HL-60/S4 treated with phorbol 12-myristate 13-acetate at 8.2 ng/mL for 4 days and 3 days (cell line): ENCODE results near the gene TEC.
"Not testable (repeated sequence)": the region's sequence is repeated elsewhere in the genome, so short reads cannot be mapped to it uniquely, and the experiment has no call there.

Experiments
- in situ Hi-C: fragments of 300-500 bp; cut with MboI; formaldehyde crosslinking; loops from 2 replicates; pipeline ENCODE4 v1.15.0; 2022; ENCODE audit warnings: low sequenced_read_pairs

TEC gene

GRCh38 chr4:48197643-48198237 is 71.9 kb downstream of the TEC start:
- in situ Hi-C loops, result no loop called here

- in situ Hi-C loops, result no loop called here
Measured at GRCh38 chr4:48196758-48197504, 72.7 kb downstream of the TEC start.

GRCh38 chr4:48195853-48196252 is 73.8 kb downstream of the TEC start:
- in situ Hi-C loops, result no loop called here

- in situ Hi-C loops, result no loop called here
Measured at GRCh38 chr4:48195374-48195773, 74.3 kb downstream of the TEC start.

GRCh38 chr4:48194971-48195370 is 74.7 kb downstream of the TEC start:
- in situ Hi-C loops, result no loop called here

GRCh38 chr4:48193921-48194468 is 75.6 kb downstream of the TEC start:
- in situ Hi-C loops, result no loop called here

GRCh38 chr4:48193096-48193836 is 76.4 kb downstream of the TEC start:
- in situ Hi-C loops, result no loop called here

- in situ Hi-C loops, result no loop called here
Measured at GRCh38 chr4:48191758-48192157, 77.9 kb downstream of the TEC start.

- in situ Hi-C loops, result no loop called here
Measured at GRCh38 chr4:48190839-48191238, 78.8 kb downstream of the TEC start.

- in situ Hi-C loops, result no loop called here
Measured at GRCh38 chr4:48189731-48190130, 79.9 kb downstream of the TEC start.

GRCh38 chr4:48188390-48188789 is 81.2 kb downstream of the TEC start:
- in situ Hi-C loops, result no loop called here

GRCh38 chr4:48187813-48188212 is 81.8 kb downstream of the TEC start:
- in situ Hi-C loops, result no loop called here

- in situ Hi-C loops, result not testable (repeated sequence)
Measured at GRCh38 chr4:48187066-48187465, 82.6 kb downstream of the TEC start.

- in situ Hi-C loops, result not testable (repeated sequence)
Measured at GRCh38 chr4:48186394-48186793, 83.2 kb downstream of the TEC start.

GRCh38 chr4:48184882-48185281 is 84.8 kb downstream of the TEC start:
- in situ Hi-C loops, result no loop called here

- in situ Hi-C loops, result no loop called here
Measured at GRCh38 chr4:48180234-48180633, 89.4 kb downstream of the TEC start.

- in situ Hi-C loops, result no loop called here
Measured at GRCh38 chr4:48178931-48179330, 90.7 kb downstream of the TEC start.

GRCh38 chr4:48175806-48176205 is 93.8 kb downstream of the TEC start:
- in situ Hi-C loops, result no loop called here

- in situ Hi-C loops, result no loop called here
Measured at GRCh38 chr4:48175328-48175727, 94.3 kb downstream of the TEC start.

GRCh38 chr4:48173056-48173991 is 96.3 kb downstream of the TEC start:
- in situ Hi-C loops, result no loop called here

- in situ Hi-C loops, result no loop called here
Measured at GRCh38 chr4:48172651-48173050, 97.0 kb downstream of the TEC start.
